GM18861 (cell line): Measurements from ENCODE around the gene KDM5A.

Experiments used
- ATAC-seq: cut with Tn5 transposase; IDR thresholded peaks from one replicate; pipeline ENCODE4 v1.9.1; 2021; ENCODE audit not compliant: unreplicated experiment

The KDM5A gene

DNA sequence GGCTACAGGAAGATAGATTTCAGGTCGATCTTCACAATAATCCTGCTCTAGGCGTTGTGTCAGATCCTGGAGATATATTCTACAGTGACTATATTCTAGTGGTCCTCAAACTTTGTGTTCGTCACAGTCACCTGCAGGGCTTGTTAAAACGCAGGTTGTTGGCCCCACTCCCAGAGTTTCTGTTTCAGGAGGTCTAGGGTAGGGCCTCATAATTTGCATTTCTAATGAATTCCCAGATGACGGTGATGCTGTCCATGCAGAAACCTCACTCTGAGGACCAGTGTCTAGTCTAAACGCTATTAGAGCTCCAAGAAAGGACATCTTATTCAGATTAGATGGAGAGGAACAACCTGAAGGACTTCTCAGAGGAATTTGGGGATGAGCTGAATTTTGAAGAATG is 113.3 kb downstream of the KDM5A start:
- no peak for ATAC-seq

DNA sequence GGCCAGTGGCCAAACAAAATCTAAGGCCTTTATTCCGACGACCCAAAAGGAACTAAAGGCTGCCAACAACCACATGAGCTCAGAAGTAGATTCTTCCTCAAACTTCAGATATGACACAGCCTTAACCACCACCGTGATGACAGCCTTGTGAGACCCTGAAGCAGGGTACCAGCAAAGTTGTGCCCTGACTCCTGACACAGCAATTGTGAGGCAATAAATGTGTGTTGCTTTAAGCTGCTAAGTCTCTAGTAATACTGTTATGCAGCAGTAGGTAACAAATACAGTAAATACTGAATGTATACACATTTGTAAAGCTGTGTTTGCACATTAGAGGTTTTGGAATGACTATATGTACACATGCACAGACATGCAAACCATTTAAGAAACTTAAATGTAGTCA is 115.7 kb downstream of the KDM5A start:
- ATAC-seq, result no peak

DNA sequence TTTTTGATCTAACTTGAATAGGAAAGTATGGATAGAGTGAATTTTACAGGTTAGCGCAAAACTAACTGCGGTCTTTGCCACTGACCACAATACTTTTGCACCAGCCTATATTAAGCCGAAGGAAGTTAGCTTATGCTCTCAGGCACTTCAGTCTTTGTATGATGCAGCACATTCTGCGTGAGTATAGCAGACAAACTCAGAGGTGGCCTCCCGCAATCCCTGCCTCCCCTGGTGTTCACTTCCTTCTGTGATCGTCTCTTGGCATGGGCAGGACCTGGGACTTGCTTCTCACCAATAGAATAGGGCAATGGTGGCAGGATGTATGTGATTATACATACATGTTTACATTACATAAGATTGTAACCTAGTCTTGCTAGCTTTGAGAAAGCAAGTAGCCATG is 116.2 kb downstream of the KDM5A start:
- ATAC-seq, result no peak

DNA sequence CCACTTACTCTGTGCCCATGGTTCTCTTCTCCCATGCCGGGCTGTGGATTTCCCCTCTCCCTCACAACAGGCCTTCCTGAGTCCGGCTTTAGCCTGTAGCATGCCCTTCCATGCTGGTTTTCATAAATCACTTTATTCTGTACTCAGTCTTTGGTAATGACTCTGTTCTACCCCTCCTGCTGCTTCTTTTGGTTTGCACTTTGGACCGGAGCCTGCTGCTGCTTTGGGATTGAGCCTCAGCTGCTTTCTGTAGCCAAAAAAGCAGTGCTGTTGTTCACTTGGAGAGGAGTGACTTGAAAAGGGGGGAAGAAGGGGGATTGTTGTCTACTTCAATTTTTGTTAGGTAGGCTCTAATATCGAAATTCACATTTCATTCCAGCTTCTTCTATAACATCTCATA is 118.0 kb downstream of the KDM5A start:
- ATAC-seq, result no peak

DNA sequence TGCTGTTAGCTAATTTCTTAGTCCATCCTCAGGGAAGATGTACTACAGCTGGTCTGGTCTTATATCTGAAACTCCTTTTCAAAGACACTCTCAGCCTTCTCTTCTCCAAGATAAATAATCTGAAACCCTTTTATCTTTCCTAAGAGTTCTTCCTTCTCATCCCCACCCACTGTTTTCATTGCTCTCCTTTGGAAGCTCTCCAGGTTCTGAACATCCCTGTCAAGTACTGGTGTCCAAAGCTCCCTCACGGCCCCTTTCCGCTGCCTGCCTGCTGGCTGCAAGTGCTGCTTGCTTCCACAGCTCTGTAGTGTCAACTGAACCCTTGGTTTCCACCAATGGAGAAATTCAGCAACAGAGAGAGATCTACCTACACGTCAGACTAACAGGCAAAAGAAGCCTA is 119.9 kb downstream of the KDM5A start:
- ATAC-seq, result no peak

DNA sequence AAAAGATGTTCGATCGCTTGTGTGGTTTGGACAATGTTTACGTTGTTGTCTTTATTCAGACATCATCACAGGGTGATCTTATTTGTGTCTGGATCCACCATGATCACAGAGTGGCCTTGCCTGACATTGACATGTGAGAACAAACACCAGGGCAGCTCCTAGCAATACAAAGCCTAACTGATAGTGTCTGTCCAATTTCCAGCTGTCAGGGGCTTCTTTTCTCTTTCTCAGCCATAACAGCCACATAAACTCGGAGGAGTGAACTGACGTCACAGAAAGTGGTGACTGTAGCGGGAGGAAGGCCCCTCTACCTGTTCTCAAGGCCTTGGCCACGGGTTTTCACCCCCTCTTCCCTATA is 120.7 kb downstream of the KDM5A start:
- ATAC-seq, result no peak

DNA sequence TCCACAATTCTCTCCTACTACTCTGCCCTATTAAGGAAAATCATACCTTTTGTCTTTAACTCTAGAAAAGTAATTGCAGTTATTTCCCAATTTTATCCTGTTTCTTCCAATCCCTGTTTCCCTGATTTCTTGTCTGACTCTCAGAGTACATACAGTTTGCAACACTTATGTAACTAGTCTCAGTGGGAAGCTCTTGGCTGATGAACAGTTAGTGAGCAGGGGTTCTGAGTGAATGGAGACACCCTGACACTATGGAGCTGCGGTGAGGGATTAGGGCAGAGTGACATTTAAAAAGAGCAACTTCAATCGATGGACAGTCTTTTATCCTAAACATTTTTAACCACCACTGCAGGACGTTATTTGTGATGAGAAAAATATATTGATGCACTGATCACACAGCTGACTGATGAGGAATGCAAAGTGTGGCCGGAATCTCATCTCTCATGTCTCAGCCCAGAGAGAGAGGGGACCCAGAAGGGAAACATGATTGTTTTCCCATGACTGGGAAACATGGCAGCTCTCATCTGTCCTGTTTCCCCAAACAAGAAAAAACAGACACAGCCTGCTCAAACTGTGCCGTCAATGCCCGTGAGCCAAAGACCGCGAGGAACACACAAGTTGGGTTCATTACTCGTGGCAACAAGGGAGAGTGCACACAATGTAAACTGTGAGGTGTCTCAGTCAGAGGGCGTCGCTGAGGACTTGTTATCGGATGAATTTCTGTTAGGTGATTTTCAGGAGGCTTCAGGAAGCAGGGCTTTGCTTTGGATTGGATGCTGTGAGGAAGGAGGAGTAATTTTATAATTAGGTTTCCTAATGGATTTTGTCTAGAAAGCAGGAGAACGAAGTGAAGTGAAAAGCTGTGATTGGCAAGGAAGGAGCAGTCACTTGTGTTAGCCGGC is 121.3 kb downstream of the KDM5A start:
- ATAC-seq, result no peak

DNA sequence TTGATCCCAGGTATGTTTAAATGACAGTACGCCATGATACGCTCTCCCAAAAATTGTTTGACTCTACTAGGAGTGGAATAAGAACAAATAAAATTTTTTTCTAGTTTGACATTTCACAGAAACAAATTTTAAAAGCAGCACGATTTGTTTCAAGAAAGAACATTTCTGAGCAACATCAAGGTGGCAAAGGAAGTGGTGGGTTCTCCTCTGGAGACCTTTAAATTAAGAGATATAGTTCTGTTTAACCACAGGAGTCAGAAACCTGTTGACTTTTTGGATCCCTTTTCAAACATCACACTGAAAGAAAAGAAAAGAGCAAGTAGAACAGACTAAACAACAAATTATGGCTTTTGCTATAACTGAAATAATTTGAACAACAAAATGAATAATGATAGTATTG is 124.0 kb downstream of the KDM5A start:
- ATAC-seq, result no peak

DNA sequence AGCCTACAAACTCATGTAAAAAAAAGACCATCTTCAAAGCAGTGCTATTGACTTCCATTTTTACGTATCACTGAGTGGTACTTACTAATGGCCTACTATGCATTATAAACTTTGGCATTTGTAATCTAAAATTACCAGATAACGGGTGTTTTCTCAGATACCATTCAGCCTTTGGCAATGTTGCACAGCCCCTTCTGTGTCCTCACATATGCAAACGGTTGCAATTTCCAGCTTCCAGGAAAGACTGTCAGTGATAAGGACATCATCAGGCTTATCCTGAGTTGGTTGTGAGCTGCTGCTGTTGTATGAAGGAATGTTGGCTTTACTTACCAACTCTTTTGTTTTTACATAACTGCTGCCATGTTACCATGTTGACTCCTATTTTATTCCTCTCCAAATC is 124.9 kb downstream of the KDM5A start:
- no peak for ATAC-seq

DNA sequence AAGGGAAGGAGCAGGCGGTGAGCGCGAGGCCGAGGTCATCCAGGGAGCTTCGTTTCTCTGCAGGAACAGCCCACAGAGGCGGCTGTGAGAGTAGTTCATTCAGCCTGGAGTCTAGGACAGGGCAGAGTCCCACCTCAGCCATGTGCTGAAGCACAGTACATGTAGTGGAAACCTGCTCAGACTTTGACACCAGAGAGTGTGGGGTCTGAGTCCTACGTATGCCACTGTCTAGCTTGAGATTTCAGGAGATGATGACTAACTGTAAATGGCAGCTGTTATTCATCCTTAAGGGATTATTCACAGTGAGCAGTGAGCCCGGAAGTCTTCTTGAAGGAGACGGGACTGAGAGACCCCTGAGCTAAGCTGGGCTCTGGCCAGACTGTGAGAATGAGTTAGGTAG is 125.5 kb downstream of the KDM5A start:
- ATAC-seq, result no peak

DNA sequence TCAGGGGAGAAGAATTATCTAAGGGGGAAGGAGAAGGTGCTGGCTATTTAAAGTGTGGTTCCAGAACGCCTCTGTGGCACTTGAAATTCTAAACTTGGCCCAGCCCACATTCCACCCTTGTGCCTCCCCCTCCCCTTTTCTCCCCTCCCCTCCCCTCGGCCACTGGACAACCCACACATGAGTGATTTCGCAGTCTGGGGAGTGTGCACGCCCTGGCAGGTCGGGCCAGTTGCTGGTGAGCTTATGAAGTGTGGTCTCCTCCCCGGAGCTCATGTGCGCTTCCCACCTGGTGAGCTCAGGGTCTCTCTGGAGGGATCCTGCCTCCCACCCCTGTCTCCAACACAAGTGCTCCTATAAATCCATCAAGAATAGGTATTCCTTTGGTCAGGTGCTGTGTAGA is 126.3 kb downstream of the KDM5A start, which contains the start of gene SLC6A13:
TSS of gene SLC6A13 (minus strand) at position 20 of the 400 bp plus-strand sequence. CDS start 2,784 bp downstream, outside the sequence.
- no peak for ATAC-seq

DNA sequence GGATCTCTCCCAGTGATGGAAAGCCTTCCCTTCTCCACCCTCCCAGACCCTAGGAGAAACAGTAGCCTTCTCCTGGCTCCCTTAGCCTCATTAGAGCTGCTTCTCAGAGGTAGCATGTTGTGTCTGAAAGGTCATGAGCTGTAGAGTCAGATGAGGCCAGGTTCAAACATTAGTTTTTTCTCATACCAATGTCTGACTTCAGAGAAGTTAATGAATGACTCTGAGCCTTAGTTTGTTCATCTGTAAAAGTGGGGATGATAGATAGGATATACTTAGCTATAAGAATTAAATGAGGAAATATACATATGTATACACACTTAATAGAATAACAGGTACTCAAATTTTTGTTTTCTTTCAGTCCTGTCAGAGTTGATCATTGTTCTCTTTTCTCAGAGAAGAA is 127.0 kb downstream of the KDM5A start:
- ATAC-seq, result no peak

DNA sequence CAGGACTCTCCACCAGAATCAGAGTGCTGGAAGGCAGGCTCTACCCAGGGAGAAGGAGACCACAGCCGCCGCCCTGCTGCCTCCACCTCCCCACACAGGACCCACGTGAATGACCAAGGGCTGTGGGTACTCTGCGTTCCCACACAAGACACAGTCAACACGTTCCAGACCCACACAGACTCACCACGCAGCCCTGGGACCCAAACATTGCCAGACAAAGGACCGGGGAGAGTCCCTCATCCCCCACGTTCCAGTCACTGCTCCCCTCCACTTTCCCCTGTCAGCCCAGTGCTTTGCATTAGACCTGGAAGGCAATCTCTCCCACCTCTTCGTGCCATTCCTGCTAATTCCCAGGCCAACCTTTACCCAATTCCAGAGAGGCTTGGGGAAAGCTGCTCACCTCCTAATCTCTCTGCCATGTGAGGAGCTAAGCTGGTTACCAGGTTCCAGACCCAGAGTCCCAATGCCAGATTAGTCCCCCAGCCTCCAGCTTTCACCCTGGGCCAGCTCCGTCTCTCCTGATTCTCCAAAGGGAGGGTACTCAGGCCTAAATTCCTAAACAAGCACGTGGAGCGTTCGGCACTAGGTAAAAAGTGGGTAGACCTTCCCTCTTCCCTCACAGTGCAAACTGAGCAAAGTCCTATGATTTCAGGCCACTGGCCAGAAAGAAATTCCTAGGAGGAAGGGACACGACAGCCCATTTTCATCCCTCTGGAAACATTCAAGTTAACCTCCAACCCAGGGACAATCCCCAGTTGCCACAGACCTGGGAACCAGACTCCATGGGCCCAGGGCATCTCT is 131.4 kb downstream of the KDM5A start:
- ATAC-seq, result no peak

DNA sequence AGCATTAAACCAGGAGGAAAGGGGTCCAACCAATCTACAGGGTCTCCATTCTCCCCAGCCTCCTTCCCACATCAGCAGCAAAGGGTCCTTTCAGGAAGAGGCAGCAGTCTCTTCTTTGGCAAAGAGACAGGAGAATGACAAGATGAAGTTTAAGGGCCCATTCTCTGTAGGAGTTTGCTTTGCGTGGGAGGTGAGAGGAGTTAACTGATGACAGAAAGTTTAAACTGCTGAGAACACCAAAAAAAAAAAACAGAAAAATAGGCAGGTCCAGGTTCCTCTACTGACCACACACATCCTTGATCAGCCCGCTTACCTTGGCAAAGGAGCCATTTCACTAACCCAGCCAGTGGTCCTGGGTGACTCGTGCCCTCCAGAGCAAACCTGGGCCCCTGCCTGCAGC is 132.2 kb downstream of the KDM5A start:
- no peak for ATAC-seq

DNA sequence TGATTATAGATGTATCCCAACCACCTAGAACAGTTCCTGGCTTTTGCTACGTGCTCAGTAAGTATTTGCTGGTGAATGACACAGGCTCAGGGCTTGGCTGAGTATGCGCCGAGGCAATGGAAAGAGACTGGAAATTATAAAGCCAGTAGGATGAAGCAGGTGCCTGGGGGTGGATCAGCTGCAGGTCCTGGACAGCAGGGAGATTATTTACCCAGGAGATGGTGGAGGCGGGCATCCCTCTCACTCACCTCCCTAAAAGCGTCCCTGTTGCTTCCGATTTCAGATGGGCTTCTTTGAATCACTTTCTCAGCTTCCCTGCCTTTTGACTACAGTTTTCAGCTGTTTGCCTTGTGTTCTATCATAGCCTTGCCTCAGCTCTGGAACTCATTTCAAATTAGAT is 132.9 kb downstream of the KDM5A start:
- no peak for ATAC-seq

DNA sequence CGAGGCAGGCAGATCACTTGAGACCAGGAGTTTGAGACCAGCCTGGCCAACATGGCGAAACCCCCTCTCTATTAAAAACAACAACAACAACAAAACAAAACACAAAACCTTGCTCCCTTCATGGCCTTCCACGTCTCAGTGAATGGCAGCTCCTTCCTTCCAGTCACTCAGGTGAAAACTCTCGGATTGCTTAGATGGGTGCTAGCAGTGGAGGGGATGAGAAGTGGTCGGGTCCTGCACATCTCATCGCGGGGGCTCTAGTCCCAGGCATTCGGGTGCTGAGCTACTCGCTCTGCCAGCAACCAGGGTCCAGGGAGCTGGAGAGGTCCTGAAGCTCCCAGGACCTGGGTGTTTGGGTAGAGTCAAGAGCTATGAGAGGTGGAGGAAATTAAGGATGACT is 134.2 kb downstream of the KDM5A start:
- no peak for ATAC-seq

DNA sequence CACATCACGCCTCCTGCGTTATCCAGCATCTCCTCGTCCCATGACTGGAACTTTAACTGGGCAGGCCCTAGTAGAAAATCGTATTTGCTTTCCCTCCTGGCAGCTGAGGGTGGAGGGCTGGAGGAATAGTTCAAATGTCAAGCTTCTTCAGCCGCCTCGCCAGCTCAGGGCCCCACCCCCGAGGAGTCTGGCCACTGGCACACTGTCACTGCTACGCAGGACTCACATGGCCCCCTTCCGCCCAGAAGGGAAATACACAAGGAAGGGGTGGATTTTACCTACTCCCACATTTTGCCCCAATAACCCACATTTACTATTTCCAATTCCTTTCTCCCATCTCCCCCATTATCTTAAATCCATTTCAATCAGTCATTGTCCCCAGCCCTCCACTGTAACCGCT is 135.1 kb downstream of the KDM5A start:
- no peak for ATAC-seq

DNA sequence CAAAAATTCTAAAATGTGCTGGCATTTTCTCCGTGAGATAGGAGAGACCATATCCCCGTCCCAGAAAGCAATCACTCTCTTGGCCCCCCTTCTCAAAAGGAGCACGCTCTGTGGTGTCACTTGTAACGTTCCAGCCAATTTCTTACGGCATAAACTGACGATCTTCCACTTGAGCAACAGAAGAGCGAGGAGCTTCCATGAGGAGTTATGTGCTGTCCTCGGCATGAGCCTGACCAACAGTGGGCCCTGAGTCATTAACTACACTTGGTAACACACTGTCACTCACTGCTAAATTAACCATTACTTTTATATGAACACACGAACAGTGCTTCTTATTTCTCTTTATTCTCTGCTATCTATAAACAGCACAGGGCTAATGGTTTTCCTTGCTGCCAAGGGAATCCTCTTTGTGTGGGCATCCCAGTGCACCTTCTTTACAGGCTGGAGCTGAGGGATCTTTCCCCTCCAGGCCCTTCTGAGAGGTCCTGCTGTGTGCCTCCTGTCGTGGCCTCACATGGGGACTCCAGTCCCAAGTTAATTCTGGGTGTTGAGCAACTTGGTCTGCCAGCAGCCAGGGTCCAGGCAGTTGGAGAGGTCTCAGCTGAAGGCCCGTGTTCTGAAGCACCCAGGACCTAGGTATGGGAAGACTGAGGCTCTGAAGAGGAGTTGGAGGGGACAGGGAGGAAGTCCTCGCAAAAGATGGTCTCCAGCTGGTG is 135.8 kb downstream of the KDM5A start:
- no peak for ATAC-seq

DNA sequence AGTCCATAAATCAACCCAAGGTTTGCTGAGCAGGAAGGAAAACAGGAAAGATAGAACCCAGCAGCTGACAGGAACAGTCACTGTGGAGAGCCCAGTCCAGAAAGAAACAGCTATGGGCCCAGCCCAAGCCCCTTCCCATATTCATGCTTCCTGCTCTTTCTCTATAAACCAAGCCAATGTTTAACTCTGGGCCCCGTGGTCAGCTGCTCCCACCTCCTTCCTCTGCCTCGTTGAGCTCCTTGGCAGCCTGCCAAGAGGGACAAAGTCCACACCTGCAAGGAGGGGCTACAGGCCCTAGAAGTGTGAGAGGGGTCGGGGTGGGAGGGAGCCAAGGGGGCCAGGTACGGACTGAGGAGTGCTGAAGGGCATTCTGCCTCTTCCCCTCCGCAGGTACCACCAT is 136.5 kb downstream of the KDM5A start:
- no peak for ATAC-seq

DNA sequence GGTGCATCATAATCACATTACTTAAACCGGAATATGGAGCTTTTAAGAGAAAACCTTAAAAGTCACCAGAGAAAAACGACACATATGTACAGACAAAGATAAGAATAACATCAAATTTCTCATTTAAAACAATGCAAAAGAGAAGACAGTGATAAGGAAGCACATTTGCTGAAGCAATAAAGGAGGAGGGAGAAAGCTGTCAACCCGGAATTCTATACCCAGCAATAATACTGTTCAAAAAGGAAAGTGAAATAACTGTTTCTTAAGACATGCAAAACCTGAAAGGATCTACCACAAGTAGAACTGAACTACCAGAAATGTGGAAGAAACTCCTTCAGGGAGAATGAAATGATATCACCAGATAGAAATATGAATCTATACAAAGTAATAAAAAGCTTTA is 141.8 kb downstream of the KDM5A start:
- no peak for ATAC-seq

DNA sequence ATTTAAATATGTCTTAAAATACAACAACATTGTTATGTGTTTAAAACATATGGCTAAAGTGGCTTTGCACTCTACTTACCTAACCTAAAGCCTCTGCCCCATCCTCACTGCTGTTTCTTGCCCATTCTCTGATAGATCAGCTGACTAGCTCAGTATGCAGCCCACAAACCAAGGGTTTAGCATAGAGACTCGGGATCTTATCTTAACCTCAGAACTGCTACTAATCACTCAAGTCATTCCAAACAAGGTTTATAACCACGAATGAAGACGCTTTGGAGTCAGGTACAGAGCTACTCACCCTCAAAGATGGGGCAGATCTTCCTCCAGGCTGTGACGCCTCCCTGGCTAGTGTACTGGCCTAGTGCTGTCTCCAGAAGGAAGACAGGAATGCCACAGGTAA is 145.7 kb downstream of the KDM5A start:
- ATAC-seq, result no peak

DNA sequence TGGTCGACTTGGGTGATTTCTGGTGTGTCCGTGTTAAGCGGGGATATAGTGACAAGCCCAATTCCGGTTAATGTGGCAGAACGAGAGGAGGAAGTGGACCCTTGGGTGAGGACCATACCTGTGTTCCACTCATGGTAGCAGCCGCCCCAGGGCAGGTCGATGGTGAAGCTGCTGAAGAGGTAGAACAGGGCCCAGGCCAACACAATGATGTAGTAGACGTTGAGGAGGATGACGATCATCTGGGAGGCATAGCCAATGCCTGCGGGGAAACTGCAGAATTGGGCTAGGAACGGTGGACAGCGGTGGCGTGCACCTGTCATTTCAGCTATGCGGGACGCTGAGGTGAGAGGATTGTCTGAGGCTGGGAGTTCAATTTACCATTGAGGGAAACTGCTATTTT is 146.6 kb downstream of the KDM5A start:
- ATAC-seq, result no peak
